22Rv1 (cell line): ENCODE measurements around the gene UIMC1.

Source experiments
- H3K27ac ChIP-seq: fragments of 450-650 bp; 2 replicates; pipeline ENCODE4 v1.5.1; 2017
- CTCF ChIP-seq: fragments of 450-650 bp; IDR thresholded peaks from 2 replicates; pipeline ENCODE4 v1.5.1; 2017; ENCODE audit warnings: mild to moderate bottlenecking
- ZFX ChIP-seq: fragments of 450-650 bp; IDR thresholded peaks from 2 replicates; pipeline ENCODE4 v1.6.1; 2017; ENCODE audit warnings: antibody characterized with exemption, borderline replicate concordance

Gene UIMC1

GRCh38 chr5:176897263-176897662 is 109.3 kb downstream of the UIMC1 start:
- no peak overlapping the region for H3K27ac ChIP-seq
- TF ChIP-seq ZFX (no peak), CTCF (no peak)

GRCh38 chr5:176895831-176896230 is 110.7 kb downstream of the UIMC1 start:
- H3K27ac ChIP-seq = no peak overlapping the region

GRCh38 chr5:176894298-176894697 is 112.3 kb downstream of the UIMC1 start:
- TF ChIP-seq ZFX (no peak), CTCF (no peak)
- no peak overlapping the region for H3K27ac ChIP-seq

More at GRCh38 chr5:176895831-176896230, 110.7 kb downstream of the UIMC1 start:
- TF ChIP-seq CTCF = no peak
- TF ChIP-seq ZFX = no peak

- H3K27ac ChIP-seq = no peak overlapping the region
- TF ChIP-seq ZFX (no peak), CTCF (no peak)
Observed at GRCh38 chr5:176892663-176893062, 113.9 kb downstream of the UIMC1 start.

- no peak overlapping the region for H3K27ac ChIP-seq
- no peak for TF ChIP-seq CTCF
- TF ChIP-seq ZFX = no peak
Observed at GRCh38 chr5:176891331-176891958, 115.1 kb downstream of the UIMC1 start.

GRCh38 chr5:176890455-176891330 is 115.9 kb downstream of the UIMC1 start:
- H3K27ac ChIP-seq = no peak overlapping the region
- no peak for TF ChIP-seq CTCF
